AG10803 (cell line): ENCODE measurements around the gene SYNPO2.

ENCODE experiments used
- DNase-seq: peaks from one replicate; pipeline ENCODE4 v3.0.0; 2010; ENCODE audit warnings: low read depth
- H3K4me3 ChIP-seq: 2 replicates; pipeline ENCODE4 v1.5.1; 2011; ENCODE audit warnings: mild to moderate bottlenecking, low read length, control low read depth
- TF ChIP-seq, protein P1 (sequence below): conservative IDR thresholded peaks from 2 replicates; pipeline ENCODE4 v1.5.1; 2011; ENCODE audit warnings: mild to moderate bottlenecking, low read length, control low read depth, inconsistent platforms

Gene SYNPO2

DNA sequence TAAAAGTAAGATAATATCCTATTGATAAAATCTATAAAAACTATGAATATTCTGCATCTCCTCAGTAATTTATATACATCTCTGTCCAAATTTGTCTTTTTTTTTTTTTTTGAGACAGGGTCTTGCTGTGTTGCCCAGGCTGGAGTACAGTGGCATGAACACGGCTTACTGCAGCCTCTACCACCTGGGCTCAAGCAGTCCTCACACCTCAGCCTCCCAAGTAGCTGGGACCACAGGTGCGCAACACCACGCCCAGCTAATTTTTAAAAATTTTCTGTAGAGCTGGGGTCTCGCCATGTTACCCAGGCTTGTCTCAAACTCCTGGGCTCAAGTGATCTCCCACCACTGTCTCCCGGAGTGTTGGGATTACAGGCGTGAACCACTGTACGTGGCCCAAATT lies 40.4 kb upstream of the SYNPO2 start:
- no peak for DNase-seq
- TF ChIP-seq, protein P1, sequence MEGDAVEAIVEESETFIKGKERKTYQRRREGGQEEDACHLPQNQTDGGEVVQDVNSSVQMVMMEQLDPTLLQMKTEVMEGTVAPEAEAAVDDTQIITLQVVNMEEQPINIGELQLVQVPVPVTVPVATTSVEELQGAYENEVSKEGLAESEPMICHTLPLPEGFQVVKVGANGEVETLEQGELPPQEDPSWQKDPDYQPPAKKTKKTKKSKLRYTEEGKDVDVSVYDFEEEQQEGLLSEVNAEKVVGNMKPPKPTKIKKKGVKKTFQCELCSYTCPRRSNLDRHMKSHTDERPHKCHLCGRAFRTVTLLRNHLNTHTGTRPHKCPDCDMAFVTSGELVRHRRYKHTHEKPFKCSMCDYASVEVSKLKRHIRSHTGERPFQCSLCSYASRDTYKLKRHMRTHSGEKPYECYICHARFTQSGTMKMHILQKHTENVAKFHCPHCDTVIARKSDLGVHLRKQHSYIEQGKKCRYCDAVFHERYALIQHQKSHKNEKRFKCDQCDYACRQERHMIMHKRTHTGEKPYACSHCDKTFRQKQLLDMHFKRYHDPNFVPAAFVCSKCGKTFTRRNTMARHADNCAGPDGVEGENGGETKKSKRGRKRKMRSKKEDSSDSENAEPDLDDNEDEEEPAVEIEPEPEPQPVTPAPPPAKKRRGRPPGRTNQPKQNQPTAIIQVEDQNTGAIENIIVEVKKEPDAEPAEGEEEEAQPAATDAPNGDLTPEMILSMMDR: no peak
- no peak overlapping the region for H3K4me3 ChIP-seq

DNA sequence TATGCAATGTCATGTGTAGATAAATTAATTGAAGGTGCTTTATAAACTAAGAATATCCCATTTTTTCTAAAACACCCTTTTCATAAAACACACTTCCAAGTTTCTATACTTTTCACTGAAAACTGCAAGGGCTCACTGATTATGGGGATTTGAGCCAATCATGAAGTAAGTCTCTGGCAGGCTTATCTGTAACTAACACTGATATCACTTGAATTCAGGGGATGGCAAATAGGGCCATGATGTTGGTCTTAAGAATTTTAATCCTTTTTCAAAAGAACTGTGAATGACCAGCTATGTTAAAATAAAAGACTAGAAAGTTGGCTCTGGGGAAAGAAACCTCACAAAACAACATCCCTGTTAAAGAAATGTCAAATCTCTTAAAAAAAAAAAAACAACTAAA lies 39.8 kb upstream of the SYNPO2 start:
- no peak for DNase-seq
- TF ChIP-seq, protein P1: no peak
- no peak overlapping the region for H3K4me3 ChIP-seq

DNA sequence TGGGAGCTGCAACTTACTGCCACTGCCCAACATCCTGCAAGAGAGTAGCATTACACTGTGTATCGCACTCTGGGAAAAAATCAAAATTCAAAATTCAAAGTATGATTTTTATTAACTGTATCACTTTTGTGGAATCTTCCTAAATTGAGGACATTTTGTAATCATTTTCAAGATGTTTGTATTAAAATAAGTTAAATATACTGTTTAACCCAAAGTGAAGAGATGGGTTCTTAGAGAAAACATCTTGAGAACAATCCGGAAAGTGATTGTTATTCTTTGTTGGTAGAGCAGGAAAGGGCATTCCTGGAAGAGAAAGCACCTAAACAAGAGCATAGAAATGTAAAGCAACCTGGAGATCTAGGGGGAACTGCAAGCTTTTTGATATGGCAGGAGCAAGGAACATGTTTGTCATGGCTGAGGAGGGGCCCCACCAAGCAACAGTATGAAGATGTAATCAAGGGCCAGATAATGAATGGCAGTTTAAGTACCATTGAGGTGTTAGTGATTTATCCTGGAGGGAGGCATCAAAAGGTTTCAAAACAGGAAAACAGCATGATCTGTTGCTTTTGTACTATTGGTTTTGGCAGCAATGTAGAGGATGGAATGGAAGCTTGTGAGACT lies 38.7 kb upstream of the SYNPO2 start:
- TF ChIP-seq, protein P1: no peak
- no peak for DNase-seq
- H3K4me3 ChIP-seq: peak overlapping the region; percentile 41

DNA sequence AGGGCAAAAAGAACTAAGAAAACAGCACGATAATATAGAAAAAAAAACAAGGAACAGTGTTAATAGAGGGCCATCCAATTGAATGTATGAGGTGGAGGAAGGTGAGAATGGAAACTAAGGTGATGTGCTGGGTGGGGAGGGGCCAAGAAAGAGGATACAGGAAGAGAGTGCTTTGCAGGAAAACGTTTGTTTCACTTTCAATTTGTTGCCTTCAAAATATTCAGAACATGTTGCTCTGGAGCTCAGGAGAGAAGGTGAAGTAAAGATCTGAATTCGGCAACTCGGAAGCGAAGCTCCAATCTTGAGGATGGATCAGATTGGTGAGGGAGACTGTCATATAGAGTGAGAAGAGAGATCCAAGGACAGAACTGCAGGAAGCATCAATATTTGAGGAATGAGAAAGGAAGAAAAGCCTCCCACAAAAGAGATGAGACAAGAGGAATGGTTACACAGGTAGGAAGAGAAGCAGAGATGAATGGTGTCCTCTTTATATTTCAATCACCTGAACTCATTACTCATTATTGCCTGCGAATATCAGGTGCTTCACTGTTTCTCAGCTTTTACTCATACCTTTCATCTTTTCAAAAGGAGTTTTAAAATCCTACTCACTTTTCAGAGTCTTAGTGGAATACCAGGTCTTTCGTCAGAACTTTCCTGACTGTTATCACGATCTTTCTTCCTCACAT lies 38.0 kb upstream of the SYNPO2 start:
- TF ChIP-seq, protein P1: no peak
- peak overlapping the region; percentile 41 for H3K4me3 ChIP-seq
- no peak for DNase-seq

DNA sequence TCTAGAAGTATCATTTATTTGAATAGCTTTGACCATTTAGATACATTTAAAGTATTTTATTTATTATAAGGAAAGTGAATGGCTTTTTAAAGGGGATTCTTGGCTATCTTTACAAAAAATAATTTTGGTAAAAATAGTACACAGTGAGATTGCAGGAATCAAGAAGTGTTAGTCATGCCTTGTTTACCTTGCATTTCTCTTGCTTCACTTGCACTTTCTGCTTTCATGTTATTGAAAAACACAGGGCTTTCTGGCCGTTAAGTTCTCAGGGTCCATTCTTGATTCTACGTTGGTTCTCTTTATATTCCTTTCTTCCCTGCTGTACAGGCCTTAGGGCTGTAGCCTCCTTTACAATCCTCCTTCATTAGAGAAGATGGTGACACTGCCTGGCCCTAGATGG lies 30.9 kb upstream of the SYNPO2 start:
- no peak for DNase-seq
- H3K4me3 ChIP-seq: no peak overlapping the region
- TF ChIP-seq, protein P1: no peak

DNA sequence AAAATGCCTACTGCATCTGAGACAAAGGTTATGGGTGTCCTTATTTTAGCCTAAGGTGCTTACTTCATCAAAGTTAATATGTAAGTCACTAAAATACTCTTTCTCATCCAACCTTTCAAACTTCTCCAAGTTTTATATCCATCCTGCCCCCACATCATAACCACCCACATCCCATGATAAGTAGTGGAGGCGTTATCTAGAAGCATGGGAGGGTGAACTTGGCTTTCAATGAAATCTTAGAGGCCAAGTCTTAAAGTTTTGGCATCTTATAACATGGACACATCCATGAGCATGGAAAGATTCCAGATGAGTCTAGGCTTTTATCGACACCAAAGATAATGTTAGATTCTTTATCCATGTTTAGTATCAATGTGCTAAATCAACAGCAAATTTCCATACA lies 29.9 kb upstream of the SYNPO2 start:
- DNase-seq: no peak
- TF ChIP-seq, protein P1: no peak
- no peak overlapping the region for H3K4me3 ChIP-seq

DNA sequence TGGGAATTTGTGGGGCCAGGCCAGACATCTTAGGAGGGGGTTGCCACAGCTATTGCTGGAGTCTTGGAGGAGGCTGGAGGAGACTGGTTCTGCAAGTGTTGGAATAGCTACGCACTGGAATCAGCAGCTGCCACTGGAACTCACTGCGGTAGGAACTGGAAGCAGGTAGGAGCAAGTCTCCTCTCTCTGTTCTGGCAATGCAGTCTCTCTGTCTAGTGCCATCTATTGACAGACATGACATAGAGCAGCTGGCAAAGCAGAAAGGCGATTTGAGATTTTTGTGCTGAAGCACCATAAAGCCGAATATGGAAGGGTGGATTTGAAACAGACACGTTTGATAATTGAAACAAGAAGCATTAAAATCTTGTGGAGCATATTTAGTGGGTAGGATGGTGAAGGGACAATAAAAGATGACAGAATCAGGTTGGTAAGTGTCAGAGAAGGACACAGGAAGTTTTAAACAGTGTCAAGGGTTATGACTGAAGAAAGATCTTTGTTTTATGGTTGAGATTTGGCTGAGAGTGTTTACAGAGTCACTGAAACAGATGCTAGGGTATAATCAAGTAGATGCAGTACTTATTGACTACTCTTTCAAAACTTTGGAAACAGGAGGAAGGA lies 23.5 kb upstream of the SYNPO2 start:
- H3K4me3 ChIP-seq: no peak overlapping the region
- TF ChIP-seq, protein P1: peak; percentile 82
- DNase-seq: peak; percentile 56
